Right ventricle myocardium superior (tissue), 1 donor: ENCODE results near the gene ZMYND10. TPM values are rescaled to one million over a fixed set of nuclear protein-coding genes. Genes with fewer than 3 reads are reported as not detected.

ENCODE experiments used
- ATAC-seq: fragments of 200-7000 bp; cut with Tn5 transposase; one replicate; pipeline ENCODE4 v1.9.1; 2020; ENCODE audit warnings: mild to moderate bottlenecking; ENCODE audit not compliant: poor library complexity
- DNase-seq: peaks from one replicate; pipeline ENCODE4 v3.0.0-alpha.2; 2020
- intact Hi-C: fragments of 100-400 bp; cut with DNase I; formaldehyde crosslinking; loops from one replicate; pipeline ENCODE4 v1.11.2; 2022
- total RNA-seq: library from RNA; stranded (reverse); fragmentation: NEBNext Ultra II Directional; extraction: Animal tissue kit (Norgen Biotek cat#: 25700); gene quantifications from one replicate; pipeline ENCODE4 v1.2.1, GENCODE V29; 2021
- donor health status: DM: no; HTN: yes; CAD: no; lungs with severe emphysema.

ZMYND10 gene
- total RNA-seq, 1 donor from 2014 or later: not detected

GRCh38 chr3:50299638-50299928, 45.9 kb downstream of the ZMYND10 start:
- DNase-seq (no peak), ATAC-seq (no peak)
- intact Hi-C loops: no loop called here

- peak; percentile 89 for ATAC-seq
- intact Hi-C loops: no loop called here
- peak; percentile 100 for DNase-seq
Measured at GRCh38 chr3:50298836-50299637, 46.5 kb downstream of the ZMYND10 start, which contains the start of the genes HYAL3 and NAA80. TSS of gene HYAL3 (minus strand) at chr3:50299405. CDS start at chr3:50295602, 3,803 bp downstream. TSS of gene NAA80 (minus strand) at chr3:50299405. CDS start at chr3:50297463, 1,942 bp downstream.

GRCh38 chr3:50297896-50298725, 47.4 kb downstream of the ZMYND10 start:
- intact Hi-C loops: no loop called here
- DNase-seq: no peak
- no peak for ATAC-seq

- intact Hi-C loops: no loop called here
- ATAC-seq: no peak
- no peak for DNase-seq
Measured at GRCh38 chr3:50297384-50297775, 48.2 kb downstream of the ZMYND10 start.

GRCh38 chr3:50296721-50297383, 48.7 kb downstream of the ZMYND10 start:
- DNase-seq: no peak
- intact Hi-C loops: no loop called here
- no peak for ATAC-seq

- no peak for ATAC-seq
Measured at GRCh38 chr3:50295553-50296431, 49.7 kb downstream of the ZMYND10 start.

GRCh38 chr3:50294492-50295403, 50.8 kb downstream of the ZMYND10 start:
- intact Hi-C loops: no loop called here
- DNase-seq (no peak), ATAC-seq (no peak)

More at GRCh38 chr3:50295553-50296431, 49.7 kb downstream of the ZMYND10 start:
- no peak for DNase-seq
- intact Hi-C loops: no loop called here

GRCh38 chr3:50294089-50294488, 51.4 kb downstream of the ZMYND10 start:
- ATAC-seq (no peak), DNase-seq (no peak)
- intact Hi-C loops: no loop called here

GRCh38 chr3:50293079-50293801, 52.3 kb downstream of the ZMYND10 start:
- intact Hi-C loops: no loop called here
- peak; percentile 47 for DNase-seq
- ATAC-seq: no peak

GRCh38 chr3:50292159-50293078, 53.1 kb downstream of the ZMYND10 start, which contains the start of gene IFRD2:
TSS of gene IFRD2 (minus strand) at chr3:50292429. CDS start at chr3:50292274, 155 bp downstream.
- peak; percentile 99 for DNase-seq
- intact Hi-C loops: no loop called here
- peak; percentile 94 for ATAC-seq

Other genes with a start within 250 kb of the ZMYND10 start
- gene SEMA3F, start 190.4 kb downstream of the ZMYND10 start, total RNA-seq: 10.8 TPM
- not detected for gene GNAT1, start 154.1 kb downstream of the ZMYND10 start, total RNA-seq
- 10.6 TPM for gene SLC38A3, start 140.5 kb downstream of the ZMYND10 start, total RNA-seq
- 126 TPM for gene GNAI2, start 109.5 kb downstream of the ZMYND10 start, total RNA-seq
- gene SEMA3B, start 76.6 kb downstream of the ZMYND10 start, total RNA-seq: 19.9 TPM
- 29.6 TPM for gene LSMEM2, start 66.6 kb downstream of the ZMYND10 start, total RNA-seq
- gene IFRD2, start 53.3 kb downstream of the ZMYND10 start, total RNA-seq: 70.1 TPM
- gene HYAL3, start 46.3 kb downstream of the ZMYND10 start, total RNA-seq: 1.2 TPM
- 6.3 TPM for gene NAA80, start 46.3 kb downstream of the ZMYND10 start, total RNA-seq
- gene HYAL1, start 42.2 kb downstream of the ZMYND10 start, total RNA-seq: 66.5 TPM
- gene HYAL2, start 23.0 kb downstream of the ZMYND10 start, total RNA-seq: 33.8 TPM
- 28.2 TPM for gene TUSC2, start 17.5 kb downstream of the ZMYND10 start, total RNA-seq
- 14.1 TPM for gene RASSF1, start 4.9 kb downstream of the ZMYND10 start, total RNA-seq
- 14.8 TPM for gene NPRL2, start 5.0 kb upstream of the ZMYND10 start, total RNA-seq
- 5.6 TPM for gene CYB561D2, start 5.1 kb upstream of the ZMYND10 start, total RNA-seq
- 24.9 TPM for gene TMEM115, start 13.8 kb upstream of the ZMYND10 start, total RNA-seq
- 1.6 TPM for gene CACNA2D2, start 157.9 kb upstream of the ZMYND10 start, total RNA-seq
- gene C3orf18, start 222.0 kb upstream of the ZMYND10 start, total RNA-seq: 53.1 TPM
- gene HEMK1, start 223.8 kb upstream of the ZMYND10 start, total RNA-seq: 19.5 TPM